ENCODE results near the gene EHMT2.

Gene EHMT2

GRCh38 chr6:31884528-31885035, 12.9 kb downstream of the EHMT2 start:
- Histone ChIP-seq H3K9me3 (ENCODE audit: control insufficient read depth, insufficient read depth, low read depth, low read length) (no peaks in the 10 kb centered on the region), H3K4me1 (ENCODE audit: control insufficient read depth, insufficient read depth, low read length) (no peaks in the 10 kb centered on the region), H3K4me3 (ENCODE audit: low read depth, low read length) (no peak overlapping the region), H3K27ac (ENCODE audit: extremely low read depth, low read depth, low read length) (no peak overlapping the region), H3K36me3 (ENCODE audit: control insufficient read depth in 2 of 2, insufficient read depth in 1 of 2, low read length in 2 of 2) (peaks cover 48 to 94% of the 10 kb centered on the region in 2 experiments)
- TF ChIP-seq ZNF248 (tag by site-specific recombination; IDR thresholded peaks at IDR 0.05), result no peak
- no peak for TF ChIP-seq SP3 (tag by site-specific recombination; IDR thresholded peaks at IDR 0.05)
- TF ChIP-seq YY1 (tag by site-specific recombination; IDR thresholded peaks at IDR 0.05), result no peak
- no peak for TF ChIP-seq ZNF561 (tag by site-specific recombination; IDR thresholded peaks at IDR 0.05; ENCODE audit: borderline replicate concordance)
- no peak for TF ChIP-seq GLI2 (tag by site-specific recombination; IDR thresholded peaks at IDR 0.05; ENCODE audit: borderline replicate concordance, low read depth)
- TF ChIP-seq ZNF768 (tag by site-specific recombination; IDR thresholded peaks at IDR 0.05), result no peak
- no peak for TF ChIP-seq KLF17 (tag by site-specific recombination; IDR thresholded peaks at IDR 0.05)
- TF ChIP-seq INSM2 (tag by site-specific recombination; IDR thresholded peaks at IDR 0.05), result no peak
- no peak for TF ChIP-seq ZNF518A (tag by site-specific recombination; conservative IDR thresholded peaks at IDR 0.05; ENCODE audit: low read depth)
- TF ChIP-seq ZEB2 (tag by site-specific recombination; IDR thresholded peaks at IDR 0.05), result no peak
- no peak for TF ChIP-seq ZNF544 (tag by site-specific recombination; IDR thresholded peaks at IDR 0.05)
- TF ChIP-seq ZNF510 (tag by site-specific recombination; IDR thresholded peaks at IDR 0.05; ENCODE audit: insufficient replicate concordance), result no peak
- TF ChIP-seq ZNF398 (tag by site-specific recombination; IDR thresholded peaks at IDR 0.05), result no peak
- no peak for TF ChIP-seq AEBP2 (tag by site-specific recombination; IDR thresholded peaks at IDR 0.05; ENCODE audit: borderline replicate concordance)
- ChIA-PET POLR2A (interaction anchor here (0.7 to 1.4 kb wide), 2 partner anchors 16 to 22 kb away, joined by 3 to 6 read pairs; partner anchors contain the start of gene NEU1), CTCF (interaction anchor here (0.6 to 1.7 kb wide), 2 partner anchors 115 to 203 kb away, joined by 3 to 5 read pairs; partner anchors contain the start of gene LY6G5C)
